GM19240 (cell line): Measurements from ENCODE around the gene RGS1.

Source experiments
- DNase-seq: peaks from one replicate; pipeline ENCODE4 v3.0.0; 2011; ENCODE audit warnings: low spot score; ENCODE audit not compliant: insufficient read length

Gene RGS1

GRCh38 chr1:192553741-192554140, 21.8 kb upstream of the RGS1 start:
- DNase-seq: no peak

- no peak for DNase-seq
Observed at GRCh38 chr1:192554904-192555303, 20.7 kb upstream of the RGS1 start.

GRCh38 chr1:192555399-192555798, 20.2 kb upstream of the RGS1 start:
- no peak for DNase-seq

- DNase-seq: no peak
Observed at GRCh38 chr1:192557841-192558595, 17.6 kb upstream of the RGS1 start.

GRCh38 chr1:192559115-192560006, 16.2 kb upstream of the RGS1 start:
- no peak for DNase-seq

GRCh38 chr1:192561301-192561700, 14.3 kb upstream of the RGS1 start:
- DNase-seq: no peak

GRCh38 chr1:192563129-192563528, 12.4 kb upstream of the RGS1 start:
- DNase-seq: no peak

- DNase-seq: no peak
Observed at GRCh38 chr1:192564099-192564498, 11.5 kb upstream of the RGS1 start.

GRCh38 chr1:192565946-192566345, 9.6 kb upstream of the RGS1 start:
- DNase-seq: no peak

GRCh38 chr1:192566657-192567056, 8.9 kb upstream of the RGS1 start:
- no peak for DNase-seq

GRCh38 chr1:192568063-192568462, 7.5 kb upstream of the RGS1 start:
- no peak for DNase-seq

GRCh38 chr1:192571668-192572067, 3.9 kb upstream of the RGS1 start:
- no peak for DNase-seq

- DNase-seq: no peak
Observed at GRCh38 chr1:192573499-192573898, 2.1 kb upstream of the RGS1 start.

- DNase-seq: no peak
Observed at GRCh38 chr1:192574073-192574472, 1.5 kb upstream of the RGS1 start.

- DNase-seq: no peak
Observed at GRCh38 chr1:192576190-192577144, 894 bp downstream of the RGS1 start.

GRCh38 chr1:192577145-192578140, 1.9 kb downstream of the RGS1 start:
- no peak for DNase-seq

- no peak for DNase-seq
Observed at GRCh38 chr1:192578144-192578909, 2.8 kb downstream of the RGS1 start.

- no peak for DNase-seq
Observed at GRCh38 chr1:192579010-192579738, 3.6 kb downstream of the RGS1 start.
